NT2/D1 (cell line): ENCODE measurements around the gene DNASE1.
"Not testable (repeated sequence)": the region's sequence is repeated elsewhere in the genome, so short reads cannot be mapped to it uniquely, and the experiment has no call there.

Experiments
- DNase-seq: peaks from one replicate; pipeline ENCODE4 v3.0.0-alpha.2; 2011; ENCODE audit warnings: low read depth, low spot score
- H3K27me3 ChIP-seq: 2 replicates; pipeline ENCODE4 v1.6.0; 2011; ENCODE audit warnings: mild to moderate bottlenecking; ENCODE audit not compliant: insufficient read length, insufficient read depth
- H3K36me3 ChIP-seq: 2 replicates; pipeline ENCODE4 v1.6.1; 2011; ENCODE audit warnings: mild to moderate bottlenecking, low read length, mixed read lengths; ENCODE audit not compliant: insufficient read depth, insufficient read length
- H3K4me1 ChIP-seq: 2 replicates; pipeline ENCODE4 v1.5.1; 2011; ENCODE audit not compliant: insufficient read depth, insufficient read length
- H3K4me3 ChIP-seq: 2 replicates; pipeline ENCODE4 v1.5.1; 2011; ENCODE audit warnings: low read depth; ENCODE audit not compliant: insufficient read length
- H3K9ac ChIP-seq: 2 replicates; pipeline ENCODE4 v1.6.0; 2011; ENCODE audit warnings: low read depth; ENCODE audit not compliant: insufficient read length
- H3K9me3 ChIP-seq: 2 replicates; pipeline ENCODE4 v1.5.1; 2011; ENCODE audit warnings: mild to moderate bottlenecking, low read length; ENCODE audit not compliant: insufficient read depth
- SUZ12 ChIP-seq: IDR thresholded peaks from 2 replicates; pipeline ENCODE4 v1.6.1; 2011; ENCODE audit not compliant: insufficient read length, insufficient read depth; ENCODE audit errors: extremely low read depth
- YY1 ChIP-seq: IDR thresholded peaks from 2 replicates; pipeline ENCODE4 v1.6.1; 2011; ENCODE audit not compliant: insufficient read length, insufficient read depth
- ZNF274 ChIP-seq: IDR thresholded peaks from 2 replicates; pipeline ENCODE4 v1.6.1; 2011; ENCODE audit warnings: mild to moderate bottlenecking, low read depth, low read length

Gene DNASE1

GRCh38 chr16:3651461-3652372 is 2.8 kb upstream of the DNASE1 start:
- Histone ChIP-seq H3K4me1 (peaks cover 20% of the 10 kb centered on the region), H3K36me3 (peaks cover 64% of the 10 kb centered on the region), H3K9ac (no peak overlapping the region), H3K27me3 (no peaks in the 10 kb centered on the region), H3K9me3 (no peaks in the 10 kb centered on the region), H3K4me3 (no peak overlapping the region)
- TF ChIP-seq ZNF274 (no peak), SUZ12 (no peak), YY1 (no peak)
- no peak for DNase-seq

GRCh38 chr16:3652373-3653195 is 1.9 kb upstream of the DNASE1 start:
- peaks cover 73% of the 10 kb centered on the region for H3K36me3 ChIP-seq
- DNase-seq = no peak

GRCh38 chr16:3655030-3655395 is 522 bp downstream of the DNASE1 start:
- Histone ChIP-seq H3K4me1 (peaks cover 18% of the 10 kb centered on the region), H3K9ac (no peak overlapping the region), H3K4me3 (no peak overlapping the region), H3K36me3 (peaks cover 89% of the 10 kb centered on the region), H3K27me3 (no peaks in the 10 kb centered on the region), H3K9me3 (no peaks in the 10 kb centered on the region)
- no peak for DNase-seq
- TF ChIP-seq YY1 (no peak), SUZ12 (no peak), ZNF274 (no peak)

More at GRCh38 chr16:3652373-3653195, 1.9 kb upstream of the DNASE1 start:
- Histone ChIP-seq H3K4me3 (no peak overlapping the region), H3K9ac (no peak overlapping the region), H3K27me3 (no peaks in the 10 kb centered on the region), H3K9me3 (no peaks in the 10 kb centered on the region), H3K4me1 (peaks cover 18% of the 10 kb centered on the region)
- no peak for TF ChIP-seq SUZ12

GRCh38 chr16:3655396-3656159 is 1.1 kb downstream of the DNASE1 start:
- no peak overlapping the region for H3K9ac ChIP-seq
- H3K9me3 ChIP-seq = no peaks in the 10 kb centered on the region
- peaks cover 92% of the 10 kb centered on the region for H3K36me3 ChIP-seq
- no peak overlapping the region for H3K4me3 ChIP-seq
- DNase-seq = no peak
- no peaks in the 10 kb centered on the region for H3K27me3 ChIP-seq
- no peak for TF ChIP-seq SUZ12
- no peak for TF ChIP-seq ZNF274
- no peak for TF ChIP-seq YY1
- peaks cover 18% of the 10 kb centered on the region for H3K4me1 ChIP-seq

GRCh38 chr16:3656160-3656490 is 1.6 kb downstream of the DNASE1 start:
- H3K36me3 ChIP-seq = peaks cover 92% of the 10 kb centered on the region

GRCh38 chr16:3656491-3657468 is 2.3 kb downstream of the DNASE1 start:
- H3K27me3 ChIP-seq = no peaks in the 10 kb centered on the region
- no peaks in the 10 kb centered on the region for H3K9me3 ChIP-seq
- no peak overlapping the region for H3K9ac ChIP-seq
- peaks cover 92% of the 10 kb centered on the region for H3K36me3 ChIP-seq
- DNase-seq = no peak
- H3K4me1 ChIP-seq = peaks cover 18% of the 10 kb centered on the region
- TF ChIP-seq ZNF274 (no peak), SUZ12 (no peak), YY1 (no peak)
- no peak overlapping the region for H3K4me3 ChIP-seq

More at GRCh38 chr16:3656160-3656490, 1.6 kb downstream of the DNASE1 start:
- peaks cover 18% of the 10 kb centered on the region for H3K4me1 ChIP-seq
- not testable (repeated sequence) for H3K9ac ChIP-seq, H3K27me3 ChIP-seq, H3K9me3 ChIP-seq, H3K4me3 ChIP-seq, DNase-seq

- H3K4me3 ChIP-seq = no peak overlapping the region
- no peaks in the 10 kb centered on the region for H3K9me3 ChIP-seq
- no peak for DNase-seq
- peaks cover 92% of the 10 kb centered on the region for H3K36me3 ChIP-seq
- H3K4me1 ChIP-seq = peaks cover 3% of the 10 kb centered on the region
- H3K9ac ChIP-seq = no peak overlapping the region
- no peaks in the 10 kb centered on the region for H3K27me3 ChIP-seq
- TF ChIP-seq SUZ12 (no peak), YY1 (no peak), ZNF274 (no peak)
These were observed 4.8 kb downstream of the DNASE1 start for GRCh38 chr16:3659251-3659650.
